KMS-11 (cell line): ENCODE data around the gene DENND5A.

ENCODE experiments used
- H2AFZ ChIP-seq: fragments of 200-600 bp; sonication (generic); 2 replicates; pipeline ENCODE4 v1.6.1; 2016; ENCODE audit warnings: antibody characterized with exemption, mixed run types, low read depth
- H3K27ac ChIP-seq: fragments of 200-600 bp; sonication (generic); 2 replicates; pipeline ENCODE4 v1.6.1; 2016; ENCODE audit warnings: mild to moderate bottlenecking, mixed run types
- H3K27me3 ChIP-seq: fragments of 200-600 bp; sonication (generic); 2 replicates; pipeline ENCODE4 v1.6.1; 2017; ENCODE audit warnings: mild to moderate bottlenecking, low read depth, mixed run types, moderate library complexity; ENCODE audit not compliant: insufficient read depth
- H3K36me3 ChIP-seq: fragments of 200-600 bp; sonication (generic); 2 replicates; pipeline ENCODE4 v1.6.1; 2017; ENCODE audit warnings: mild to moderate bottlenecking, mixed run types; ENCODE audit not compliant: insufficient read depth
- H3K4me1 ChIP-seq: fragments of 200-600 bp; sonication (generic); 2 replicates; pipeline ENCODE4 v1.6.1; 2016; ENCODE audit warnings: mild to moderate bottlenecking, low read depth, mixed run types; ENCODE audit not compliant: poor library complexity, severe bottlenecking
- H3K4me2 ChIP-seq: fragments of 200-600 bp; sonication (generic); 2 replicates; pipeline ENCODE4 v1.7.0; 2016; ENCODE audit warnings: mild to moderate bottlenecking, mixed run types
- H3K4me3 ChIP-seq: fragments of 200-600 bp; sonication (generic); IDR thresholded peaks from 2 replicates; pipeline ENCODE4 v1.6.1; 2017; ENCODE audit warnings: low read depth, low read length, mixed read lengths; ENCODE audit not compliant: insufficient read depth
- H3K79me2 ChIP-seq: fragments of 200-600 bp; sonication (generic); 2 replicates; pipeline ENCODE4 v1.6.1; 2016; ENCODE audit warnings: low read depth, mixed run types; ENCODE audit not compliant: insufficient read depth
- H3K9ac ChIP-seq: fragments of 200-600 bp; sonication (generic); 2 replicates; pipeline ENCODE4 v1.6.1; 2016; ENCODE audit warnings: mild to moderate bottlenecking, mixed run types
- H4K20me1 ChIP-seq: fragments of 200-600 bp; sonication (generic); 2 replicates; pipeline ENCODE4 v1.6.1; 2016; ENCODE audit warnings: mild to moderate bottlenecking, mixed run types; ENCODE audit not compliant: insufficient read depth
- CTCF ChIP-seq: fragments of 200-600 bp; sonication (generic); conservative IDR thresholded peaks from 2 replicates; pipeline ENCODE4 v1.6.1; 2017; ENCODE audit warnings: low read depth, mild to moderate bottlenecking, antibody characterized with exemption, low read length, moderate library complexity, mixed read lengths

The DENND5A gene

GRCh38 chr11:9219572-9219971 lies 45.6 kb downstream of the DENND5A start:
- Histone ChIP-seq H4K20me1 (no peaks in the 10 kb centered on the region), H3K27ac (no peak overlapping the region), H3K79me2 (no peaks in the 10 kb centered on the region)

GRCh38 chr11:9219115-9219514 lies 46.0 kb downstream of the DENND5A start:
- H3K79me2 ChIP-seq = no peaks in the 10 kb centered on the region
- no peaks in the 10 kb centered on the region for H3K27me3 ChIP-seq
- no peaks in the 10 kb centered on the region for H3K36me3 ChIP-seq
- no peak for TF ChIP-seq CTCF
- H3K4me3 ChIP-seq = no peak overlapping the region
- H3K27ac ChIP-seq = no peak overlapping the region
- H2AFZ ChIP-seq = no peak overlapping the region
- H3K4me1 ChIP-seq = peaks cover 30% of the 10 kb centered on the region
- H4K20me1 ChIP-seq = no peaks in the 10 kb centered on the region
- no peak overlapping the region for H3K9ac ChIP-seq
- H3K4me2 ChIP-seq = no peak overlapping the region

More at GRCh38 chr11:9219572-9219971, 45.6 kb downstream of the DENND5A start:
- TF ChIP-seq CTCF = no peak
- Histone ChIP-seq H3K4me1 (peaks cover 26% of the 10 kb centered on the region), H3K36me3 (no peaks in the 10 kb centered on the region), H2AFZ (no peak overlapping the region), H3K27me3 (no peaks in the 10 kb centered on the region), H3K9ac (no peak overlapping the region), H3K4me3 (no peak overlapping the region), H3K4me2 (no peak overlapping the region)

GRCh38 chr11:9214765-9215164 lies 50.4 kb downstream of the DENND5A start:
- Histone ChIP-seq H4K20me1 (no peaks in the 10 kb centered on the region), H3K4me1 (peaks cover 58% of the 10 kb centered on the region)

DNA sequence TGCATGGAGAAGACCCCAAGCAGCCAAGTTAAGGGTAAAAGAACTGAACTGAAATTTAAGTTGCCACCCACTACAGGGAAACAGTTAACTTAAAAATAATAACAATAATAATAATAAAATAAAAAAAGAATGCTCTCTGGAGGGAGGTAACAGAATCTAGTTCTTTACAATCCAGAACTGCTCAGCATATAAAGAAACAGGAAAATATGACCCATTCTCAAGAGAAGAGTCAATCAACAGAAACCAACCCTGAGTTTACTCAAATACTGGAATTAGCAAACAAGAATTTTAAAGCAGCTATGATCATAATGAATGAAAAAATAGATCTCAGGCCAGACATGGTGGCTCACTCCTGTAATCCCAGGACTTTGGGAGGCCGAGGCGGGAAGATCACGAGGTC lies 53.8 kb downstream of the DENND5A start:
- TF ChIP-seq CTCF = no peak
- Histone ChIP-seq H3K36me3 (no peaks in the 10 kb centered on the region), H3K79me2 (no peaks in the 10 kb centered on the region), H3K27me3 (no peaks in the 10 kb centered on the region), H3K27ac (no peak overlapping the region), H3K4me1 (peaks cover 84% of the 10 kb centered on the region), H4K20me1 (no peaks in the 10 kb centered on the region), H3K9ac (no peak overlapping the region), H2AFZ (no peak overlapping the region), H3K4me2 (peak overlapping the region; percentile 43; the same call in 1 of the 2 replicates), H3K4me3 (no peak overlapping the region)

More at GRCh38 chr11:9214765-9215164, 50.4 kb downstream of the DENND5A start:
- peak overlapping the region; percentile 67 for H3K4me2 ChIP-seq
- H3K36me3 ChIP-seq = no peaks in the 10 kb centered on the region
- no peak overlapping the region for H2AFZ ChIP-seq
- no peaks in the 10 kb centered on the region for H3K79me2 ChIP-seq
- no peaks in the 10 kb centered on the region for H3K27me3 ChIP-seq
- no peak overlapping the region for H3K4me3 ChIP-seq
- no peak for TF ChIP-seq CTCF
- H3K27ac ChIP-seq = peak overlapping the region; percentile 19; the same call in 1 of the 2 replicates
- H3K9ac ChIP-seq = no peak overlapping the region
